Hepatocyte (in vitro differentiated cells): ENCODE measurements around the gene PERM1. TPM values are rescaled to one million over a fixed set of nuclear protein-coding genes. Genes with fewer than 3 reads are reported as not detected.
A peak's percentile ranks its signal among the peaks of the same experiment; 100 is the strongest.

Experiments used
- DNase-seq: peaks from one replicate; pipeline ENCODE4 v3.0.0-alpha.2; 2016; ENCODE audit warnings: low spot score
- H2AFZ ChIP-seq: fragments of 200-600 bp; sonication (generic); 2 replicates; pipeline ENCODE4 v1.6.0; 2016; ENCODE audit warnings: antibody characterized with exemption, mild to moderate bottlenecking
- H3K27ac ChIP-seq: fragments of 200-600 bp; sonication (generic); 2 replicates; pipeline ENCODE4 v1.5.1; 2016; ENCODE audit warnings: mild to moderate bottlenecking
- H3K27me3 ChIP-seq: fragments of 200-600 bp; sonication (generic); 2 replicates; pipeline ENCODE4 v1.6.1; 2016
- H3K36me3 ChIP-seq: fragments of 200-600 bp; sonication (generic); replicated peaks from 2 replicates; pipeline ENCODE4 v1.5.1; 2016; ENCODE audit warnings: low read depth; ENCODE audit not compliant: insufficient read depth
- H3K4me1 ChIP-seq: fragments of 200-600 bp; sonication (generic); 2 replicates; pipeline ENCODE4 v1.5.1; 2016; ENCODE audit warnings: mild to moderate bottlenecking, moderate library complexity; ENCODE audit not compliant: insufficient read depth
- H3K4me2 ChIP-seq: fragments of 200-600 bp; sonication (generic); 2 replicates; pipeline ENCODE4 v1.6.0; 2016
- H3K4me3 ChIP-seq: fragments of 200-600 bp; sonication (generic); 2 replicates; pipeline ENCODE4 v1.5.1; 2016; ENCODE audit warnings: mild to moderate bottlenecking
- H3K79me2 ChIP-seq: fragments of 200-600 bp; sonication (generic); 2 replicates; pipeline ENCODE4 v1.6.0; 2017; ENCODE audit warnings: mild to moderate bottlenecking
- H3K9me2 ChIP-seq: fragments of 200-600 bp; sonication (generic); replicated peaks from 2 replicates; pipeline ENCODE4 v1.6.0; 2017; ENCODE audit warnings: mild to moderate bottlenecking; ENCODE audit not compliant: insufficient read depth
- H3K9me3 ChIP-seq: fragments of 200-600 bp; sonication (generic); 2 replicates; pipeline ENCODE4 v1.5.1; 2016; ENCODE audit warnings: low read depth, mild to moderate bottlenecking
- H4K20me1 ChIP-seq: fragments of 200-600 bp; sonication (generic); 2 replicates; pipeline ENCODE4 v1.6.0; 2016; ENCODE audit warnings: mild to moderate bottlenecking; ENCODE audit not compliant: insufficient read depth, poor library complexity, severe bottlenecking
- EZH2 ChIP-seq: fragments of 200-600 bp; sonication (generic); IDR thresholded peaks from 2 replicates; pipeline ENCODE4 v1.6.1; 2016; ENCODE audit warnings: antibody characterized with exemption, mild to moderate bottlenecking, borderline replicate concordance
- EZH2phosphoT487 ChIP-seq: fragments of 200-600 bp; sonication (generic); IDR thresholded peaks from one replicate; pipeline ENCODE4 v1.6.1; 2018; ENCODE audit warnings: antibody characterized with exemption, mild to moderate bottlenecking, low read depth, moderate library complexity; ENCODE audit not compliant: unreplicated experiment, severe bottlenecking
- WGBS: methylation state at CpG from one replicate; pipeline ENCODE4 v1.1.6; 2016; ENCODE audit warnings: low lambda C conversion rate; ENCODE audit errors: missing lambda C conversion rate; 5-methylcytosine and 5-hydroxymethylcytosine counted together
- polyA plus RNA-seq: library from polyadenylated mRNA; unstranded; fragments of >200 nt; fragmentation: Nextera tagmentation; extraction: Ambion mirVana; gene quantifications from 2 replicates; pipeline ENCODE4 v1.2.1, GENCODE V29; 2016
- total RNA-seq: library from RNA; depleted of rRNA; stranded (reverse); fragments of >200 nt; gene quantifications from 2 replicates; pipeline ENCODE4 v1.2.3, GENCODE V29; 2014
- TF ChIP-seq, protein P1 (sequence below): fragments of 200-600 bp; sonication (generic); IDR thresholded peaks from 2 replicates; pipeline ENCODE4 v1.5.1; 2016; ENCODE audit warnings: antibody characterized with exemption, mild to moderate bottlenecking; ENCODE audit not compliant: poor library complexity

The PERM1 gene
- total and polyA plus RNA-seq, 2 experiments from 2014 or later: 1.3 TPM; not detected in 1

DNA sequence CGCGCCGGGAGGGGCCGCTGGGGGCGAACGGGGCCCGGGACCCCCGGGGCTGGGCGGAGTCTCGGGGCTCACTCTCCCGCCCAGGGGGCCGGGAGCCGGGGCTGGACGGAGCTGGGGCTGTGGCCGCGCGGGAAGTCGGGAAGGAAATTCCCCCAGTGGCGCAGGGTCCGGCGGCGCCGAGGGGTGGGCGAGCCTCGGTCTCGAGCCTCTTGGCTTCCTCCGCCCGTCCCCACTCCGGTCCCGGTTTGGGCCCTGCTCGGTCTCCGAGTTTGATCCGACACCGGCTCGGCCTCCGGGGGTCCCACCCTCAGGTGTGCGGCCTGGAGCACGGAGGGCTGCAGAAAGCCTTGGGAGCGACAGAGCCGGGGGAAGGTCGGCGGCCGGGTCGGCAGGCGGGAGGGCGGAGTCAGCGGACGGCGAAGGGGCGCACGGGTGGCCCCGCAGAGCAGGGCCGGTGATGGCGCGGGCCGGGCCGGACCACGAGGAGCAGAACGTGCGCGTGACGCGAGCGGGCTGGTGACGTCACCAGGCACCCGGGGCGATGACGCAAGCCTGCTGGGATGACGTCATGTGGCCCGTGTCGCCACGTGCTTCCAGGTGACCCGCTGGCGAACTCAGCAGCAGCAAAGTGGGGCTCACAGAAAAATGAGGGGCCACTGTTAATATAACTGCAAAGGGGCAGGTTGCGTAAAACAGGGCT is 18.6 kb upstream of the PERM1 start:
- Histone ChIP-seq H3K4me1 (peaks cover 24% of the 10 kb centered on the region), H3K9me2 (no peaks in the 10 kb centered on the region), H3K4me2 (peak overlapping the region; percentile 95), H2AFZ (peak overlapping the region; percentile 47), H3K79me2 (peaks cover 16% of the 10 kb centered on the region), H3K36me3 (no peaks in the 10 kb centered on the region), H3K9me3 (no peaks in the 10 kb centered on the region), H3K27ac (peak overlapping the region; percentile 99), H4K20me1 (no peaks in the 10 kb centered on the region), H3K27me3 (peaks cover 16% of the 10 kb centered on the region), H3K4me3 (peak overlapping the region; percentile 71)
- 2% methylated on average over 50 of the region's 75 CpGs for WGBS
- TF ChIP-seq, protein P1, sequence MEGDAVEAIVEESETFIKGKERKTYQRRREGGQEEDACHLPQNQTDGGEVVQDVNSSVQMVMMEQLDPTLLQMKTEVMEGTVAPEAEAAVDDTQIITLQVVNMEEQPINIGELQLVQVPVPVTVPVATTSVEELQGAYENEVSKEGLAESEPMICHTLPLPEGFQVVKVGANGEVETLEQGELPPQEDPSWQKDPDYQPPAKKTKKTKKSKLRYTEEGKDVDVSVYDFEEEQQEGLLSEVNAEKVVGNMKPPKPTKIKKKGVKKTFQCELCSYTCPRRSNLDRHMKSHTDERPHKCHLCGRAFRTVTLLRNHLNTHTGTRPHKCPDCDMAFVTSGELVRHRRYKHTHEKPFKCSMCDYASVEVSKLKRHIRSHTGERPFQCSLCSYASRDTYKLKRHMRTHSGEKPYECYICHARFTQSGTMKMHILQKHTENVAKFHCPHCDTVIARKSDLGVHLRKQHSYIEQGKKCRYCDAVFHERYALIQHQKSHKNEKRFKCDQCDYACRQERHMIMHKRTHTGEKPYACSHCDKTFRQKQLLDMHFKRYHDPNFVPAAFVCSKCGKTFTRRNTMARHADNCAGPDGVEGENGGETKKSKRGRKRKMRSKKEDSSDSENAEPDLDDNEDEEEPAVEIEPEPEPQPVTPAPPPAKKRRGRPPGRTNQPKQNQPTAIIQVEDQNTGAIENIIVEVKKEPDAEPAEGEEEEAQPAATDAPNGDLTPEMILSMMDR: no peak
- TF ChIP-seq EZH2: no peak
- TF ChIP-seq EZH2phosphoT487: no peak
- peak; percentile 93 for DNase-seq

DNA sequence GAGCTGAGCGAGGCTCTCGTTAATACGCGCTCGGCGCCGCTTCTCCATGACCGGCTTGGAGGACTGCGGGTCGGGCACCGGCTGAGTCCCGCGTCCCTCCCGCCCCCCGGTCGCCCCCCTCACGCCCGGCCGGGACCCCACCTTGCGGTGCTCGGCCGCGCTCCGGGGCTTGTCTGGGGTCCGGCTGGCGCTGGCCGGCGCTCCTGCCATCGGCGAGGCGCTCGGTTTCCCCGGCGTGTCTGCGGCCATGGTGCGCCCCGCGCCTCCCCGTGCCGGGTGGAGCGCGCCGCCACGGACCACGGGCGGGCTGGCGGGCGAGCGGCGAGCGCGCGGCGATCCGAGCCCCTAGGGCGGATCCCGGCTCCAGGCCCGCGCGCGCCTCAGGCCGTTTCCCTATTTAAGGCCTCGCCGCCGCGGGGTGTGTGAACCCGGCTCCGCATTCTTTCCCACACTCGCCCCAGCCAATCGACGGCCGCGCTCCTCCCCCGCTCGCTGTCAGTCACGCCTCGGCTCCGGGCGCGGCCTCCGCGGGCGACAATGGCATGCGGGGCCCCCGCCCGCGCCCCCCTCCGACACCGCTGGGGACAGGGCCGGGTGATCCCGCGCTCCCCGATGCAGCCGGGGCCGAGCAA is 17.9 kb upstream of the PERM1 start, which contains the start of gene HES4:
Gene HES4 (minus strand): TSS at position 373 of the 632 bp plus-strand sequence. CDS start 124 bp downstream, at position 249.
- H3K4me2 ChIP-seq: peak within 1 kb of the TSS; percentile 95
- no peaks in the 10 kb centered on the region for H4K20me1 ChIP-seq
- H3K9me2 ChIP-seq: no peaks in the 10 kb centered on the region
- H3K27me3 ChIP-seq: peaks cover 16% of the 10 kb centered on the region
- no peak for TF ChIP-seq EZH2
- TF ChIP-seq, protein P1: no peak
- peaks cover 17% of the 10 kb centered on the region for H3K4me1 ChIP-seq
- peak within 1 kb of the TSS; percentile 99 for H3K27ac ChIP-seq
- peak within 1 kb of the TSS; percentile 47 for H2AFZ ChIP-seq
- H3K79me2 ChIP-seq: peaks cover 16% of the 10 kb centered on the region
- H3K9me3 ChIP-seq: no peaks in the 10 kb centered on the region
- no peaks in the 10 kb centered on the region for H3K36me3 ChIP-seq
- H3K4me3 ChIP-seq: peak within 1 kb of the TSS; percentile 73
- 2% methylated on average over 56 of the region's 95 CpGs for WGBS
- peak; percentile 97 for DNase-seq

GRCh38 chr1:998995-999724 is 17.3 kb upstream of the PERM1 start:
- Histone ChIP-seq H3K27ac (peak overlapping the region; percentile 99), H3K36me3 (no peaks in the 10 kb centered on the region), H2AFZ (no peak overlapping the region), H3K4me3 (peak overlapping the region; percentile 73), H3K9me2 (no peaks in the 10 kb centered on the region), H3K79me2 (peaks cover 16% of the 10 kb centered on the region), H3K27me3 (peaks cover 16% of the 10 kb centered on the region), H3K4me2 (peak overlapping the region; percentile 95), H3K9me3 (no peaks in the 10 kb centered on the region), H3K4me1 (peaks cover 11% of the 10 kb centered on the region), H4K20me1 (no peaks in the 10 kb centered on the region)
- TF ChIP-seq EZH2 (peak; percentile 65), EZH2phosphoT487 (no peak)
- DNase-seq: peak; percentile 76
- WGBS: 1% methylated on average over 63 of the region's 86 CpGs

DNA sequence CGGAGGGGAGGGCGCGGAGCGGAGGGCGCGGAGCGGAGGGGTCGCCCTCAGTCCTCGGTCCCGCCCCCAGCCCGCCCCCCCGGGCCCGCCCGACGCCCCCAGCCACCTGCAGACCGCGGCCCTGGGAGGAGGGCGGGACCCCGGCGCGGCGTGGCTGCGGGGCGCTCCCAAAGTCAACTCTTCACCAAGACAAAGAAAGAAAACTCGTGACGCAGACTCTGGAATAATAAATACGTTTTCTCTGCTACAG is 16.8 kb upstream of the PERM1 start:
- Histone ChIP-seq H4K20me1 (no peaks in the 10 kb centered on the region), H3K9me3 (no peaks in the 10 kb centered on the region), H3K4me1 (peaks cover 9% of the 10 kb centered on the region), H3K4me2 (peak overlapping the region; percentile 95), H3K36me3 (no peaks in the 10 kb centered on the region), H3K9me2 (no peaks in the 10 kb centered on the region), H3K27ac (no peak overlapping the region), H3K79me2 (peaks cover 16% of the 10 kb centered on the region), H2AFZ (no peak overlapping the region), H3K27me3 (peaks cover 16% of the 10 kb centered on the region), H3K4me3 (peak overlapping the region; percentile 73)
- TF ChIP-seq EZH2phosphoT487 (no peak), EZH2 (no peak)
- TF ChIP-seq, protein P1: no peak
- 0% methylated on average over 13 of the region's 27 CpGs for WGBS
- no peak for DNase-seq
